Neuronal stem cell (in vitro differentiated cells): ENCODE measurements around the gene TIAM2.
A peak's percentile ranks its signal among the peaks of the same experiment; 100 is the strongest.

ENCODE experiments used
- DNase-seq: peaks from one replicate; pipeline ENCODE4 v3.0.0-alpha.2; 2013; ENCODE audit warnings: low spot score
- H2AFZ ChIP-seq: one replicate; pipeline ENCODE4 v1.6.1; 2013; ENCODE audit warnings: mild to moderate bottlenecking, low read length, inconsistent platforms
- H2AK5ac ChIP-seq: 2 replicates; pipeline ENCODE4 v1.6.1; 2013; ENCODE audit warnings: low read depth, mild to moderate bottlenecking, inconsistent platforms, low read length, moderate library complexity, mixed read lengths
- H2BK120ac ChIP-seq: 2 replicates; pipeline ENCODE4 v1.6.1; 2013; ENCODE audit warnings: low read depth, mild to moderate bottlenecking, inconsistent platforms, low read length, moderate library complexity, mixed read lengths
- H2BK12ac ChIP-seq: one replicate; pipeline ENCODE4 v1.6.1; 2013; ENCODE audit warnings: low read length, inconsistent platforms
- H2BK15ac ChIP-seq: 2 replicates; pipeline ENCODE4 v1.6.1; 2013; ENCODE audit warnings: mild to moderate bottlenecking, low read length, inconsistent platforms, mixed read lengths
- H2BK5ac ChIP-seq: one replicate; pipeline ENCODE4 v1.6.1; 2013; ENCODE audit warnings: inconsistent platforms, mild to moderate bottlenecking, low read length, moderate library complexity
- H3K14ac ChIP-seq: one replicate; pipeline ENCODE4 v1.6.1; 2013; ENCODE audit warnings: low read length, inconsistent platforms
- H3K18ac ChIP-seq: 2 replicates; pipeline ENCODE4 v1.6.1; 2013; ENCODE audit warnings: low read length, inconsistent platforms
- H3K23ac ChIP-seq: 2 replicates; pipeline ENCODE4 v1.6.1; 2013; ENCODE audit warnings: low read depth, mild to moderate bottlenecking, mixed read lengths, low read length, inconsistent platforms; ENCODE audit not compliant: poor library complexity
- H3K27ac ChIP-seq: replicated peaks from 3 replicates; pipeline ENCODE4 v1.5.1; 2013; ENCODE audit warnings: low read length, inconsistent platforms
- H3K27me3 ChIP-seq, 3 experiments: 2 replicates each; pipeline ENCODE4 v1.6.1; 2013; ENCODE audit warnings: low read length in 3 of 3, mild to moderate bottlenecking in 2 of 3, inconsistent platforms in 1 of 3, low read depth in 1 of 3, mixed read lengths in 1 of 3, moderate library complexity in 1 of 3; ENCODE audit not compliant: control insufficient read depth in 3 of 3, insufficient read depth in 3 of 3
- H3K36me3 ChIP-seq, 2 donors: replicated peaks in 1 of 2; 2 replicates each; pipeline ENCODE4 v1.6.1; 2013; ENCODE audit warnings: low read length in 2 of 2; ENCODE audit not compliant: control insufficient read depth in 2 of 2, insufficient read depth in 2 of 2
- H3K4ac ChIP-seq: 2 replicates; pipeline ENCODE4 v1.6.1; 2013; ENCODE audit warnings: inconsistent platforms, mild to moderate bottlenecking, low read length, moderate library complexity
- H3K4me1 ChIP-seq, 2 donors: 1 replicate in 1 of 2; 2 replicates in 1 of 2; pipeline ENCODE4 v1.6.1; 2013; ENCODE audit warnings: low read length in 2 of 2, low read depth in 1 of 2; ENCODE audit not compliant: control insufficient read depth in 2 of 2, insufficient read depth in 1 of 2
- H3K4me2 ChIP-seq: one replicate; pipeline ENCODE4 v1.6.1; 2013; ENCODE audit warnings: mild to moderate bottlenecking, low read length, inconsistent platforms; ENCODE audit not compliant: insufficient read depth, poor library complexity, severe bottlenecking
- H3K4me3 ChIP-seq, 2 donors: 2 replicates each; pipeline ENCODE4 v1.5.1; 2013; ENCODE audit warnings: low read length in 2 of 2, mild to moderate bottlenecking in 2 of 2, inconsistent platforms in 1 of 2, moderate library complexity in 1 of 2
- H3K79me1 ChIP-seq: one replicate; pipeline ENCODE4 v1.6.1; 2013; ENCODE audit warnings: low read depth, mild to moderate bottlenecking, inconsistent platforms, low read length, moderate library complexity
- H3K9ac ChIP-seq: one replicate; pipeline ENCODE4 v1.6.1; 2013; ENCODE audit warnings: mild to moderate bottlenecking, low read depth, low read length, inconsistent platforms; ENCODE audit not compliant: poor library complexity
- H3K9me3 ChIP-seq, 2 donors: replicated peaks in 1 of 2; 2 replicates each; pipeline versions ENCODE3 to v1.6.1; 2013; ENCODE audit warnings: low read length in 2 of 2, mild to moderate bottlenecking in 2 of 2, inconsistent platforms in 1 of 2, low read depth in 1 of 2, mixed read lengths in 1 of 2, moderate library complexity in 1 of 2; ENCODE audit not compliant: control insufficient read depth in 2 of 2, insufficient read depth in 1 of 2
- H4K8ac ChIP-seq: one replicate; pipeline ENCODE4 v1.6.1; 2013; ENCODE audit warnings: low read depth, mild to moderate bottlenecking, inconsistent platforms, low read length, moderate library complexity
- H4K91ac ChIP-seq: one replicate; pipeline ENCODE4 v1.6.1; 2013; ENCODE audit warnings: low read length, low read depth, mild to moderate bottlenecking, inconsistent platforms; ENCODE audit not compliant: poor library complexity
- WGBS, 2 donors: extraction: QIAGEN DNeasy Blood & Tissue Kit; methylation state at CpG; one replicate each; pipeline ENCODE4 v1.1.7; 2013; ENCODE audit warnings: missing lambda C conversion rate in 2 of 2, mixed read lengths in 1 of 2; ENCODE audit not compliant: insufficient read length in 2 of 2, insufficient replicate concordance in 1 of 2; ENCODE audit errors: extremely low coverage in 2 of 2; 5-methylcytosine and 5-hydroxymethylcytosine counted together

Gene TIAM2

DNA sequence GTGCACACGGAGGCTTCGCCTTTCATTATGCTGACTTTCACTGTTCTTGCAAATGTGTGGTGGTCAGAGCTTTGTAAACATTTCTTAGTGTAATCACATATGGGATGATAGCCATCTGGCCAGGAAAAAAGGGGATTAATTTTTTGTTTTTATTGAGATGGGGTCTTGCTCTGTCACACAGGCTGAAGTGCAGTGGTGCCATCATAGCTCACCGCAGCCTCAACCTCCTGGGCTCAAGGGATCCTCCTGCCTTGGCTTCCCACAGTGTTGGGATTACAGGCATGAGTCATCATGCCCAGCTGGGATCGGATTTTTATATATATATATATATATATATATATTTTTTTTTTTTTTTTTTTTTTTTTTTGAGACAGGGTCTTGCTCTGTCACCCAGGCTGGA, 11.0 kb upstream of the TIAM2 start:
- Histone ChIP-seq H2BK5ac (no peak overlapping the region), H3K4ac (no peak overlapping the region), H2AFZ (no peak overlapping the region), H2BK12ac (no peak overlapping the region), H4K8ac (no peak overlapping the region), H3K4me3 (no peak overlapping the region), H2BK15ac (no peak overlapping the region), H3K9me3 (no peaks in the 10 kb centered on the region), H3K36me3 (no peaks in the 10 kb centered on the region), H2BK120ac (no peak overlapping the region), H3K23ac (no peak overlapping the region), H2AK5ac (no peak overlapping the region), H3K18ac (no peak overlapping the region), H3K9ac (no peak overlapping the region), H3K4me1 (peaks cover 0 to 2% of the 10 kb centered on the region in 2 donors), H3K27me3 (no peaks in the 10 kb centered on the region), H3K79me1 (no peaks in the 10 kb centered on the region), H4K91ac (no peak overlapping the region), H3K27ac (no peak overlapping the region), H3K4me2 (peak overlapping the region; percentile 11), H3K14ac (no peak overlapping the region)
- DNase-seq: no peak
- WGBS, 2 donors: no CpG with 5 or more reads among the region's 4 CpGs

DNA sequence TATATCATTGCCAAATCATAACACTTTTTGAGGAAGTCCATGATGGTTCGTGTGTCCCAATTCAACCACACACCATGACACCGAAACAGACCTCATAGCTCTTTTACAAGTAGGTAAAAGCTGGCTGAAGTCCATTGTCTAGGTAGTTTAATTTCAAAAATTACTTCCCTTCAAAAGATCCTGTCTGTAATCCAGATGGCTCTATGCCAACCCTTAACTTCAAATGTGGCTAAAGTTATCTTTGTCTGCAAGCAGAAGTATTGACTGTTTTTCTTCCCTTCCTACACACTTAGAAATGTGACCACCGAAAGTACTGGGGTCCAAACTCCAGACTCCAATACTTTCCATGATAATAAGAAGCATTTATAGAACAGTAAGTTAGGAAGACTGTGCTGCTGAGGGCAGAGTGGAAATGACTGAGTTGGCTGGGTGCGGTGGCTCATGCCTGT, 8.3 kb upstream of the TIAM2 start:
- Histone ChIP-seq H2BK12ac (no peak overlapping the region), H3K4ac (no peak overlapping the region), H2BK5ac (no peak overlapping the region), H2AFZ (no peak overlapping the region), H3K18ac (no peak overlapping the region), H3K4me2 (no peak overlapping the region), H3K9ac (no peak overlapping the region), H3K4me1 (peaks cover 0 to 4% of the 10 kb centered on the region in 2 donors), H3K23ac (no peak overlapping the region), H3K4me3 (no peak overlapping the region), H3K9me3 (no peaks in the 10 kb centered on the region), H3K14ac (no peak overlapping the region), H2AK5ac (no peak overlapping the region), H4K8ac (no peak overlapping the region), H2BK15ac (no peak overlapping the region), H4K91ac (no peak overlapping the region), H3K36me3 (no peaks in the 10 kb centered on the region), H2BK120ac (no peak overlapping the region), H3K27me3 (no peaks in the 10 kb centered on the region), H3K27ac (no peak overlapping the region), H3K79me1 (no peaks in the 10 kb centered on the region)
- no peak for DNase-seq
- no CpG with 5 or more reads among the region's 4 CpGs for WGBS, 2 donors

DNA sequence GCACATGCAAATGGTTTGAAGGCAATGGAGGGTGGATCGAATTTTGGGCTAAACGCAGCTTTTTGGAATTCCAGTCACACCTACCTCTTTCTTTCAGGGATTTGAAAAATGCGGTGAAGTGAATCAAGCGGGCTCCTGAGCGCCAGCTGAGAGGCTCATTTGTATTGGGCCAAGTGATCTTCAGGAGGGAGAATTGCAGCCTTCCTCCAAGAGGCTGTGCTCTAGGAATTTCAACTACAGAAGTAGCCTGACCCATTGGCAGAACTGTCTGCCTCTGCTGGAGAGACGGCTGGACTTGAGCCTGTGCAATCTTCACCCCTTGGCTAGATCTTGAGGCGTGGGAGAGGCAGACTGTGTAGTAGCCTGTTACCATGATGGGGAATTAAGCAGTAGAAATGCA, 5.7 kb upstream of the TIAM2 start:
- Histone ChIP-seq H2BK120ac (no peak overlapping the region), H3K9ac (no peak overlapping the region), H2AK5ac (no peak overlapping the region), H3K4me3 (no peak overlapping the region), H2BK12ac (no peak overlapping the region), H2AFZ (no peak overlapping the region), H3K4me2 (no peak overlapping the region), H3K36me3 (no peaks in the 10 kb centered on the region), H3K4ac (no peak overlapping the region), H3K79me1 (peaks cover 2% of the 10 kb centered on the region), H3K18ac (no peak overlapping the region), H4K91ac (no peak overlapping the region), H4K8ac (no peak overlapping the region), H3K27me3 (peaks cover 0 to 2% (median 0%) of the 10 kb centered on the region in 3 experiments), H3K23ac (no peak overlapping the region), H2BK5ac (no peak overlapping the region), H3K14ac (no peak overlapping the region), H3K4me1 (peaks cover 0 to 4% of the 10 kb centered on the region in 2 donors), H2BK15ac (no peak overlapping the region), H3K9me3 (no peaks in the 10 kb centered on the region), H3K27ac (no peak overlapping the region)
- WGBS, 2 donors: no CpG with 5 or more reads among the region's 7 CpGs
- no peak for DNase-seq

DNA sequence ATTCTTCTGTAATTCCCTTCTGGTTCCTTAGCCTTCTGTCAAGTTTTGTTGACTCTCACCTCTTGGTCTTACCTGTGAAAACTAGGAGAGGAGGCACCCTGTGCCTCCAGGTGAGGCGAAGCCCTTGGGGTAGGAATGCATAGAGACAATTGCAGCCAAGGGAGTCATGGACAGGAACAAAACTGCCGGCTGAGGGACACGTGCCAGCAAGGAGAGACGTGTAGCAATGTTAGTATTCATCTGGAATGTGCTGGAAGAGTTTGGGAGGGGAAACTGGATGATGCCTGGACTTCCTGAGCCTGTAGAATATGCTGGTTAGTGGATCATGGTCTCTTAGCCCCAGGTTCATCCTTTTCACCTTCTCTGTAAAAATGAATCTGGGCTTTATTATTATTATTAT, 3.9 kb upstream of the TIAM2 start:
- WGBS, 2 donors: no CpG with 5 or more reads among the region's 4 CpGs
- Histone ChIP-seq H2AFZ (no peak overlapping the region), H2BK12ac (no peak overlapping the region), H3K79me1 (peaks cover 4% of the 10 kb centered on the region), H3K4me1 (peaks cover 0 to 4% of the 10 kb centered on the region in 2 donors), H2BK5ac (no peak overlapping the region), H2BK15ac (no peak overlapping the region), H3K27me3 (peaks cover 0 to 2% (median 0%) of the 10 kb centered on the region in 3 experiments), H4K8ac (no peak overlapping the region), H3K18ac (no peak overlapping the region), H3K4me3 (no peak overlapping the region), H3K4ac (no peak overlapping the region), H3K36me3 (no peaks in the 10 kb centered on the region), H3K27ac (no peak overlapping the region), H3K4me2 (no peak overlapping the region), H4K91ac (no peak overlapping the region), H3K9ac (no peak overlapping the region), H2BK120ac (no peak overlapping the region), H3K23ac (no peak overlapping the region), H2AK5ac (no peak overlapping the region), H3K14ac (no peak overlapping the region), H3K9me3 (no peaks in the 10 kb centered on the region)
- DNase-seq: no peak
